GM08714 (cell line): ENCODE measurements around the gene CRKL.

ENCODE experiments used
- H3K4me3 ChIP-seq: fragments of 200-500 bp; sonication (Bioruptor generic); 2 replicates; pipeline ENCODE4 v1.5.1; 2014; ENCODE audit warnings: mild to moderate bottlenecking, low read length, inconsistent platforms
- ZNF274 ChIP-seq: IDR thresholded peaks from 2 replicates; pipeline ENCODE4 v1.6.1; 2012; ENCODE audit warnings: mild to moderate bottlenecking, low read depth, low read length

CRKL gene

DNA sequence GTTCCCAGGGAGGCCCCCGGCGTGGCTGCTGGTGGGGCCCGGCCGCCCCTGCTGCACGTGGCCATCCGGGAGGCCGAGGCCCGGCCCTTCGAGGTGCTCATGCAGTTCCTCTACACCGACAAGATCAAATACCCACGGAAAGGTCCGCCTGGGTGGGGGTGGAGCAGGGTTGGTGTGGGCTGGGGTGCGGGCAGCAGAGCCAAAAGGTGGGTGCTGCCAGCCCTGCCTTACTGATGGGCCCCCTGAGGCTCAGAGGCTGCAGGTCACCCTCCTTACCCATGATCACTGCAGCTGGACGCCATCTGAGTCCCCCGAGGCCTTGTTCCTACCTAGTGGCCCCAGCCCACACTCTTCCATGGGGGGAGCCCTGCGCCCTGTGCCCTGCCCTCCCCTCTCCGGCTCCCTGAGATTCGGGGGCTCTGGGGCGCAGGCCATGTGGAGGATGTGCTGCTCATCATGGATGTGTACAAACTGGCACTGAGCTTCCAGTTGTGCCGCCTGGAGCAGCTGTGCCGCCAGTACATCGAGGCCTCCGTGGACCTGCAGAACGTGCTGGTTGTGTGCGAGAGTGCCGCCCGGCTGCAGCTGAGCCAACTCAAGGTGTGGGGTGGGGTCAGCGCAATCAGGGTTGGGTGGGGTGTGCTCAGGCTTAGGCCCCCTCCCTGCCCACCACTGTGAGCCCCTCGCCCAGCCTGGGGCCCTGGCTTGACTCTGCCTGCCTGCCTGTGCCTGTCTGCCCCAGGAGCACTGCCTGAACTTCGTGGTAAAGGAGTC is 77.1 kb downstream of the CRKL start:
- TF ChIP-seq ZNF274: no peak
- H3K4me3 ChIP-seq: no peak overlapping the region

GRCh38 chr22:20994902-20995241 is 77.7 kb downstream of the CRKL start:
- H3K4me3 ChIP-seq: no peak overlapping the region
- no peak for TF ChIP-seq ZNF274

DNA sequence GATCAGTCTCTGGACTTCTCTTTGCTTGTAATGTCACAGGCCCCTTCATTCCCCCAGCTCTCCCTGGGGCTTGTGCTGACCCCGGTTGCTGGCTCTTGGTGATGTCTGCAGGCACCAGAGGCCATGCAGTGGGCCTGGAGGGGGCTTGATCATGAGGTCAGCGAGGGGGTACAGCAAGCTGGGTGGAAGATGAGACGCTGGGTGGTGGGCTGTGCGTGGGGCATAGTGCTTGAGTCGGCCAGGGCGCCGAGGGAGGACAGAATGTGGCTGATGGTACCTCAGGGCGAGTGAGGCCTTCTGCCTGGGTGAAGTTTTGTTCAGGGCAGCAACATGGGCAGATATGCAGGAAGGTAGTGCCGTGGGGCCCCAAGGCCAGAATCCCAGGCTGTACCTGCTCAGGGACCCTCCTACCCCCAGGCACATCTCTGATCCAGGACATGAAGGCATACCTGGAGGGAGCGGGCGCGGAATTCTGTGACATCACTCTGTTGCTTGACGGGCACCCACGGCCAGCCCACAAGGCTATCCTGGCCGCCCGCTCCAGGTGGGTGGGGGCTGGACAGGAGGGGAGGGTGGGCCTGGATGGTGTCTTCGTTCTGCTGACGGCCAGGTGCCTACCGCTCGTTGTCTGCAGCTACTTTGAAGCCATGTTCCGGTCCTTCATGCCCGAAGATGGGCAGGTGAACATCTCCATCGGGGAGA is 78.3 kb downstream of the CRKL start:
- no peak for TF ChIP-seq ZNF274
- H3K4me3 ChIP-seq: no peak overlapping the region

DNA sequence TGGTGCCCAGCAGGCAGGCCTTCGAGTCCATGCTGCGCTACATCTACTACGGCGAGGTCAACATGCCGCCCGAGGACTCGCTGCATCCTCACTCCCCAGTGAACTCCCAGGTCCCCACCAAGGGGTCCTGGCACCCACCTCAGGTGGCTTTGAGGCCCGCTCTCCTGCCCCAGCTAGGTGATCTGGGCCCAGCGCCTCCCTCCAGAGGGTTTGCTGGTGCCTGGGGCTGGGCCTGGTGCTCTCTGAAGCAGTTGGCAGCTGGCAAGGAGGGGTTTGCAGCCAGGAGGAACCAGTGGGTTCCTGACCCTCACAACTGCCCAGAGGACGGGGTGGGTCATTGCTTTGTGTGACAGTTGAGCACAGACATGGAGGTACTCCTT is 78.8 kb downstream of the CRKL start:
- no peak for TF ChIP-seq ZNF274
- H3K4me3 ChIP-seq: no peak overlapping the region

DNA sequence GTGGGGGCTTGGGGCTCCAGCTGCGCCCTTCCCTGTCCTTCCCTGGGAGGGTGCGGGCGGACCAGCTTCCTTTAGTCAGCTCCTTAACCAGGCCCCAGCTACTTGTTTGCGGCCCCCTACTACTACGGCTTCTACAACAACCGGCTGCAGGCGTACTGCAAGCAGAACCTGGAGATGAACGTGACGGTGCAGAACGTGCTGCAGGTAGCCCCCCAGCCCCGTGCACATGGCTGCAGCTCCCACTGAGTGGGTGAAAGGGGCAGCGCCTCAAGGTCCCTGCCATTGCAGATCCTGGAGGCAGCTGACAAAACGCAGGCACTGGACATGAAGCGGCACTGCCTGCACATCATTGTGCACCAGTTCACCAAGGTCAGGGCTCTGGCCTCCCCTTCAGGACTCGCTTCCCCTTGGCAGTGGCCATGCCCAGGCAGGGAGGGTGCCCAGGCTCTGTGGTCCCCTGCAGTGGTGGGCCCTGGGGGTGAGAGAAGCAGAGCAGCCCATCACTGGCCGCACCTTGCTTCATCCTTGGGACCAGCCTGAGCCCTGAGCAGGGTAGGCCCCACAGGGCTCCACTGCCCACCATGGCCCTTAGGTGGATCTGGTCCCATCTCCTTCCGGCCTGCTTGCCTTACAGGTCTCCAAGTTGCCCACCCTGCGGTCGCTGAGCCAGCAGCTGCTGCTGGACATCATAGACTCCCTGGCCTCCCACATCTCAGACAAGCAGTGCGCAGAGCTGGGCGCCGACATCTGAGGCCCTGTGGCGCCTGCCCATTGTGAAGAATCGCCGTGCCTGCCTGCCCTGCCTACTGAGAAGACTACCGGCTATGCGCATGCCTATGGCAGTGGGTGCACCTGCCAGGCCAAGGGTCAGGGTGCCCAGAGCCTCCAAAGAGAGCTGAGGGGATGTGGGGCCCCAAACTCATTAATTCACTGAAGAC is 79.7 kb downstream of the CRKL start:
- no peak for TF ChIP-seq ZNF274
- H3K4me3 ChIP-seq: no peak overlapping the region

DNA sequence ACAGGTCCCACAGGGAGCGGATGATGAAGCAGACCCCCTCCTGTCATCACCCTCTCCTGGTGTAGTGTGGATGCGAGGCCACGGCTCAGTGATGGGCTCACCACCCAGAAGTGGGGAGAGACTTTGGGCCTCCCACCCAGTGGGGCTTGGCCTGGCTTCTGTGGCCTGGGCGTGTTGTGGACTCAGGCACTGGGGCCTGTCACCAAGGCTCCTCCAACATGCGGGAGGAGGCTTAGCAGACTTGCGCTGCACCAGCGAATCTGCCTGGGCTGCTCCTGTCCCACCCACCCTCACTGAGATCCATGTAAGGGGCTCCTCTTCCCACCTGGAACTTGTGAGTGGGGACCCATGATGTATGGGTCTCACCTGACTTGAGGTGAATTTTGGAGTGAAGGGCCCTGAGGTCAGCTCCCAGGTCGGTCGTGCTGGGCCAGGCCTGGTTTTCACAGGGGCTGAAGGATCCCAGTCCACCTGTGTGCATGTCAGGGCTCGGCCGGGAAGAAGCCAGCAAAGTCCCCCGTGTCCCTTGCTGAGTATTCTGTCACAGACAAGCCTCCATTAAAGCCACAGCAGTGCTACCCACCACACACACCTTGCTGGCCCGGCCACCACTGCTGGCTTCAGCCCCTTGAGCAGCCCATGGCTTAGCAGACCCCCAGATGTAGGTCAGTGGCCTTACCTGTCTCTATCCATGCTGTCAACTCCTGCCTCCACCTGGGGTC is 80.5 kb downstream of the CRKL start:
- no peak overlapping the region for H3K4me3 ChIP-seq
- no peak for TF ChIP-seq ZNF274

- no peak overlapping the region for H3K4me3 ChIP-seq
- TF ChIP-seq ZNF274: no peak
These were observed 81.5 kb downstream of the CRKL start for GRCh38 chr22:20998411-20999336.

DNA sequence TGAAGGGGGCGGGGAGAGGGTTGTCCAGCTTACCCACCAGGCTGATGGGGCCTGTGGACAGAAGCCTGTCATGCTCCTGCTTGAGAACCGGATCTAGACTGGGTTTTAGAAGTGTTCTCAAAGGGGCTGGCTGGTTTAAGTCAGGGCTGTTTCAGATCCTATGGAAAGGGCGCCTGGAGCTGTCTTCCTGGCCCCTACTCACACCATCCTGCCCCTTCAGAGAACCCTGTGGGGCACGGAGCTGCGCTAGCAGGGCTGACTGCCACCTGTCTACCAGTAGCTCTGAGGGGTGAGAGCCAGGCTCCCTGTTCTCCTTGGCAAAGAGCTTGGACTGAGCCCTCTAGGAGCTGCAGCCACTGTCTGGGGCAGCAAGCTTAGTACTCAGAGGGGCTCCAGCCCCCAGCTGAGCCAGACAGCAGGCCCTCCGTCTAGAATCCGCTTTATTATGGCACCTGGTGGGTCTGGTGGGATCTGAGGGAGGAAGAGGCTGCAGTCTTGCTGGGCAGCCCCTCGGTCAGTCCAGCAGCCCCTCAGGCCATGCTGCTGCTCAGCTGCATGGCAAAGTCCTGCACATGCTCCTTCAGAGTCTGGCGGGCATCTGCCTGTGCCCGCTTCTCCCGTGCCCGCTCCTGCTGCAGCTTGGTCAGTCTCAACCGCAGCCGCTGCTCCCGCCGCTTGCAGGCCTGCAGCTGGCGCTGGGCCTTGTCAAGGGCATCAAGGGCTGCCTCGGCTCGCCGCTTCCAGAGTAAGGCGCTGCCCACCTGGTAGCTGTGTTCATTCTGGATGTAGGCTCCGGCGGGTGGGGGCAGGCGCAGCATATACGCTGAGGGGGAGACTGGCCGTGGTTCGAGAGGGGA is 82.4 kb downstream of the CRKL start:
- TF ChIP-seq ZNF274: no peak
- H3K4me3 ChIP-seq: no peak overlapping the region

DNA sequence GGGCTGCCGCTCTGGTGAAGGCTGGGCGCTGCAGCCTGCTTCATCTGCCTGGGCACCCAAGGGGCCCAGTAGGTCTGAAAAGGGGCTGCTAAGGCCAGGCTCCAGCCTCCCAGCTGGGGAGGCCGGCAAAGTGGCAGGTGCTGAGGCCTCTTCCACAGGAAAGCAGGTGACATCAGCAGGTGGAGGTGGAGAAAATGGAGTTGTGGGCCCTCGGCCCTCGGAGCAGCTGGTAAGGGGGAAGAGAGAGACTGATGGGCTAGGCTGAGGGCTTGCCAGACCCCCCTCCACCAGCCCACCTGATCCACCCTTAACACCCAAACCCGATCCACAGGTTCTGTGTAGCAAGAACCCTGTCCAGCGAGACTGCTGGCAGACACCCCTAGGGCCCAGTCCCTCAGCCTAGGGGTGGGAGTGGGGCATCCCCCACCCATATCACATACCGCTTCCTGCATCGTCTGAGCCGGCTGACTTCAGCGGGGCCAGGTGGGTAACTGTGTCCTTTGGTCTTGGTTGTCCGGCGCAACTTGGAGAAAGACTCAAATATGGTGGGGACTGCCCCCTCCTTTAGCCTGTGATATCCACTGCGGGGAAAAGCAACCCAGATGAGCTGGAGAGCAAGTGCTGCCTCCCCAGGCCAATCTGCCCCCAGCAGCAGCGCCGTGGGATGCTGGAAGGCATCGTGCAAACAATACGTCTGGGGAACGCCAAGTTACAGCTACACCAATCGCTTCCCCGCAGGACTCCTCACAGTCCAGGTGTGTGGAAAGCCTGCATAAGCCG is 83.2 kb downstream of the CRKL start:
- peak overlapping the region; percentile 89 for H3K4me3 ChIP-seq
- TF ChIP-seq ZNF274: no peak

DNA sequence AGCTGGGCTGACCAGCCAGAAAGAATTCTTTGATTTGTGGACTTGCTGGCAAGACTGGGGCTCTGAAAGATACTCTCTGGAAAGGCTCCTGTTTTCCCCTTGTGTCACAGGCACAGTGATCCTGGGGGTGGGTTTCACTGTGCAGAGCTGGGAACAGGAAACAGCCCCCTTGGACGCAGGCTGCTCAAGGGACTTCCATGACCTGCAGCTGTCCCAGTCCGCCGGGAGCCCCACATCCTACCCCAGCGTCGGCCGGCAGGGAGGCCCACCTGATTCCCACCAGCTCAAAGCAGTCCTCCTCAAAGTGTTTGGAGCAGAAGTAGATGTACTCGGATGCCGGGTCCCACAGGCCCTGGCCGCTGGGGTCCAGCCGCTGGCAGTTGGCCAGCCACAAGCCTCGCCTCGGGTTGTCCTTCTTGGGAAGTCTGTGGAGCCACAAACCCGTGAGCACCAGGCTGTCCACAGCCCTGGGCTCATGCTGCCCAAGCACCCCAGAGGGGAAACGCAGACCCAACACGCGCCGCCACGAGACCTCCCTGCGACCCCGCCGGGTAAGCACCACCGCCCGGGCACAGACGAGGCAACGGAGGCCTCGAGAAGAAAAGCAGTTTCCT is 83.9 kb downstream of the CRKL start:
- no peak for TF ChIP-seq ZNF274

More for the DNA sequence above, 83.9 kb downstream of the CRKL start:
- peak overlapping the region; percentile 89 for H3K4me3 ChIP-seq
